Hindlimb muscle (tissue), 1 donor: ENCODE data around the gene RBM12. TPM values are rescaled to one million over a fixed set of nuclear protein-coding genes. Genes with fewer than 3 reads are reported as not detected.
"Not testable (repeated sequence)": the region's sequence is repeated elsewhere in the genome, so short reads cannot be mapped to it uniquely, and the experiment has no call there.

ENCODE experiments used
- DNase-seq: peaks from one replicate; pipeline ENCODE4 v3.0.0-alpha.2; 2013
- polyA plus RNA-seq: library from polyadenylated mRNA; unstranded; fragments of 120-200 nt; gene quantifications from one replicate; pipeline ENCODE4 v1.2.1, GENCODE V29; 2013; ENCODE audit not compliant: insufficient read length

RBM12 gene, protein sequence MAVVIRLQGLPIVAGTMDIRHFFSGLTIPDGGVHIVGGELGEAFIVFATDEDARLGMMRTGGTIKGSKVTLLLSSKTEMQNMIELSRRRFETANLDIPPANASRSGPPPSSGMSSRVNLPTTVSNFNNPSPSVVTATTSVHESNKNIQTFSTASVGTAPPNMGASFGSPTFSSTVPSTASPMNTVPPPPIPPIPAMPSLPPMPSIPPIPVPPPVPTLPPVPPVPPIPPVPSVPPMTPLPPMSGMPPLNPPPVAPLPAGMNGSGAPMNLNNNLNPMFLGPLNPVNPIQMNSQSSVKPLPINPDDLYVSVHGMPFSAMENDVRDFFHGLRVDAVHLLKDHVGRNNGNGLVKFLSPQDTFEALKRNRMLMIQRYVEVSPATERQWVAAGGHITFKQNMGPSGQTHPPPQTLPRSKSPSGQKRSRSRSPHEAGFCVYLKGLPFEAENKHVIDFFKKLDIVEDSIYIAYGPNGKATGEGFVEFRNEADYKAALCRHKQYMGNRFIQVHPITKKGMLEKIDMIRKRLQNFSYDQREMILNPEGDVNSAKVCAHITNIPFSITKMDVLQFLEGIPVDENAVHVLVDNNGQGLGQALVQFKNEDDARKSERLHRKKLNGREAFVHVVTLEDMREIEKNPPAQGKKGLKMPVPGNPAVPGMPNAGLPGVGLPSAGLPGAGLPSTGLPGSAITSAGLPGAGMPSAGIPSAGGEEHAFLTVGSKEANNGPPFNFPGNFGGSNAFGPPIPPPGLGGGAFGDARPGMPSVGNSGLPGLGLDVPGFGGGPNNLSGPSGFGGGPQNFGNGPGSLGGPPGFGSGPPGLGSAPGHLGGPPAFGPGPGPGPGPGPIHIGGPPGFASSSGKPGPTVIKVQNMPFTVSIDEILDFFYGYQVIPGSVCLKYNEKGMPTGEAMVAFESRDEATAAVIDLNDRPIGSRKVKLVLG
- 49.3 TPM for polyA plus RNA-seq

DNA sequence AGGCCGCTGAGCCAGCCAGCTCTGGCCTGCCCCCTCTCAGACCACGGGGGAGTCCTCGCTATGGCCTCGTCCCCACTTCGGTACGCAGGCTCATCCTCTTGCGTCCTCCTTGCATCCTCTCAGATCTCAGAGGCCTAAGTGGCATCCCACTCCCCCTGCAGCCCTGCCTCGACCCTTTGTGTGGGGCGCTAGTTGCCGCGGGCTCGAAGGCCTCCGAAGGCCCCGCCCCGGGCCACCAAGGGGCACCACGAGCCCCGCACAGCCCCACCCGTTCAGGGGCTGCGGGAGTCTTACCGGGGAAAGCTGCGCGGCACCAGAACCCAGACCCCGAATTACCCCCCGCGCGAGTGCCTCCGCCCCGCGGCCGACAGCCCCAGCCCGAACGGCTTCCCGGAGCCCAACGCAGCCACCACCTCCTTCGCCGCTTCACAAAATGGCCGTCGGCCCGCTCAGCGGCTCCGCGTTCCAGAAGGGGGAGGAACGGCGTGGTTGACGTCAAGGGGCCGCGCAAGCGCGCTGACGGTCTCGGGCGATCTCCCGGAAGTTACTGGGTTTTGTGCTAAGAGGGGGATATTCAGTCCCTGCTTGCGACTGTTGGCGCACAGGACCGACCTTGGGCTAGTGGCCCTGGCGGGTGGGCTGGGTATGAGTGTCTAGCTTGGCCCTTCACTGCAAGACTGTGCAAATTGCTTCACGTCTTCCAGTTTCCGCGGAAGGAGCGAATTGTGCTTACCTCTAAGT lies at the start of gene RBM12, which contains the start of gene CPNE1:
Gene RBM12, minus strand, starts transcription at position 435 of the 741 bp plus-strand sequence. CDS start 9,578 bp downstream, outside the sequence.
Gene CPNE1, minus strand, starts transcription at position 435 of the 741 bp plus-strand sequence. CDS start 31,977 bp downstream, outside the sequence.
- peak; percentile 95 for DNase-seq

DNA sequence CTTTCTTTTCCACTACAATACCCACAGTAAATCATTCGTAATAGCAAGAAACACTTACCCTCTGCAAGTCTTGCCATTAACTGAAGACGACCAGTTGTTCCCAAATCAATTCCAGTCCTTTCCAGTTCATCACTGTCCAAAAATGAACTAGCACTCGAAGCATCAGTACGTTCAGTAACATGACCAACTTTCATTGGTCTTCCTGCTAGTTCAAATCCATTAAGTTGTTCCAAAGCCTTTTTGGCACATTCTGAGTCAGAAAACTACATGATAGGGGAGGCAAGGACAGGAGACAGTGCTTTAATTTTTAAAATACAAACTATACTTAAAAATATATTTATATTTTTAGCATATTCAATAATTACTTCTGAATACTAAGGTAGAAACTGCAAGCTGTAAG lies 49.4 kb upstream of the RBM12 start:
- no peak for DNase-seq

DNA sequence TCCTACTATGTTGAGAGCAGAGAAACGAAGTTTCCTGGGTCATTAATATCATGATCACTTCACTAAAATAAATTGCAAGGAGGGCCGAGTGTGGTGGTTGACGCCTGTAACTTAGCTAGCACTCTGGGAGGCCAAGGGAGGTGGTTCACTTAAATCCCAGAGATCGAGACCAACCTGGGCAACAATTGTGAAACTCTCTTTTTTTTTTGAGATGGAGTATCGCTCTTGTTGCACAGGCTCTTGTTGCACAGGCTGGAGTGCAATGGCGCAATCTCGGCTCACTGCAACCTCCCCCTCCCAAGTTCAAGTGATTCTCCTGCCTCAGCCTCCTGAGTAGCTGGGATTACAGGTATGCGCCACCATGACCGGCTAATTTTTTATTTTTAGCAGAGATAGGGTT lies 48.4 kb upstream of the RBM12 start:
- DNase-seq = not testable (repeated sequence)

DNA sequence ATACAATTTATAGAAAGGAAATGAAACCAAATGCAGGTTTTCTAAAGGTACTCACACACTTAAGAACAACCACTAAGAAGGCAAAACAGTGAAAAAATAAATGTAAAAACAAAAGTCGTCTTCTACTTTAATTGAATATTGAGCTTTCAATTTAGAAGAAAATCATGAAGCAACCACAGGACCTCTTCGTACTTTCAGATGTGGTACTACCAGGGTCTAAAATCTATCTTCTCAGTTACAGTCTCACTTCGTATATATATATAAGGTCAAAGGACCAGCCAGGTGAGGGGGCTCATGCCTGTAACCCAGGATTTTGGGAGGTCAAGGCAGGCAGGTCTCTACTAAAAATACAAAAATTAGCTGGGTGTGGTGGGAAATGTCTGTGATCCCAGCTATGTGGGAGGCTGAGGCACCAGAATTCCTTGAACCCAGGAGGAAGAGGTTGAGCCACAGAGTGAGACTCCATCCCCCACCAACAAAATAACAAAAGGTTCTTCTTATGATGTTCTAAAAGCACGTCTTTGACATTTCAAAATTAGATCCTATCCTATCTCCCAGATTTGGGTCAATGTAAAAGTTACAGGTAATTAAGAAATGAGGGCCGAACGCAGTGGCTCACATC lies 47.0 kb upstream of the RBM12 start:
- DNase-seq = no peak

DNA sequence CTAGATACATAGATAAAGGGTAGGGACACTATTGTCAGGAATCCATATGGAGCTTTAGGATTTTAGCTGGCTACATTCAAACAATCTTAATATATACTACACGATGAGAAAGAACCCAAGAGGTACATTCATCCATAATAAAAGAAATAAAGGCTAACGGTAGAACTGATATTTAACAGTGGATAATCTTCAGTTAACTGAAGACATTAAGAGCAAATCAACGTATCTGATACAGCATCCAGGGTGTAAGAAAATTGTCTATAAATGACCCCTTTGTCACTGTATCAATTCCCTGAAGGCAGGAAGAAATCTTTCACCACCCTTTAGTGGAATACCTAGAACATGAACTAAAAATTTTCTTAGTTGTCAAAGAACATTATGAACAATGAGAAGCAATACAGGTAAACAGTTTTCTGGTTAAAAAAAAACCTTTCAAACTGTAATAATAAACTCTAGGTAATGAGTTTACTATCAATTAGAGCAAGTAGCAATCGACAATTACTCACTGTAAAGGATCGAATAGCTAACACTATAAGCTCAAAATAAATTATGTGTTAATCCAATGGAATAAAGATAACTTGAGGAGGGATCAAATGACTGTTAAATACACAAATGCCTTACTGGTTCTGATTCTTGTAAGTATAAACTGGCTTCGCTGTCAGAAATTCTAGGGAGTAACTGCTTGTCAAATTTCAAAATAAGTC lies 46.3 kb upstream of the RBM12 start:
- no peak for DNase-seq

DNA sequence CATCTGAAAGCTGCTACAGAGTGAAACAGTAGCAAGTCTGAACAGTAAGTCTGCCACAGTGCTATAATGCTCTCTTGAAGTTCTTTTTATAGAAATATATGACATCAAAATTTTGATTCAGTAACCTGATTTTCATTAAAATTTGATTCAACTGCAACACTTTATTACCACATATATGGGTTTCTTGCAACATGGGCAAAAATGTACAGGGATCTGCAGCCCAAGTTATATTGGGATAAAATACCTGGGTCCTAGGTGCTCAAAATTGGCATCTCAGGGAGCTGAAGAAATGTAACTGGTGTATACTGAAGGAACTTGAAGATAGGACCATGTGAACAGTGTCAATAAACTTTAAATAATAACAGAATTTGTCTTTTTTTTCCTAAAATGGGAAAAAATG lies 45.3 kb upstream of the RBM12 start:
- DNase-seq = no peak

DNA sequence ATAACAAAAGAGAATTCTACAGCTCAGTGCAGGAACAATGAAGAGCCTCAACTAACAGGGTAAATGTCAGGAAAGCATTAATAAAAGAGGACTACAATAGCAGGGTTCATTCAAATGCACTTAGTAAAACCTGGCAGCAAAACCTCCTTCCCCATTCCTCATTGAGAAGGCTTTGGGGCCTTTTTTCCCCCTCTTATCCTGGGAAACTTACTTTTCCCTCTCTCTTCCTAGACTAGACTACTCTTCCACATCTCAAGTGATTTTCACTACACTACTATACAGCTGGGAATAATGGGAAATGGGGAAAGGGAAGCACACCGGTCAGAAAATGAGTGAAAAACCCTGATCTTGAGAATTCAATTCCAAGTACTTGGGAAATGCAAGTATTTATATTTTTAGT lies 44.6 kb upstream of the RBM12 start:
- no peak for DNase-seq

DNA sequence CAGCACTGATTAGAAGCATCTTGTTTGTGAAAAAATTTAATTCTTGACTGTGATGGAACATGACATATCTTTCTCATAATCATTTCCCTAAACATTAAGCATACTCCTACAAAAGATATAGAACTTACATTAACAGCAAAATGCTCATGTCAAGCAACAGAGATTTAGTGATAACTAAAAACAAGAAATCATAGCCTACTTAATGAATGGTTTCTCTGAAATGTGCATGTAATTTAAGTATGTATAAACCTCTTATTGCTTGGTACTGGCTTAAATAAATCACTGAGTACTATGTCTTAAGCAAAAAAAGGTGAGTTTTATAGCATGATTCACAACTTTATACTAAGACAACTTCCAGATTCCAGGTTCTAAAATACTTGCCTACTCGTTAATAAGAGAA lies 43.8 kb upstream of the RBM12 start:
- DNase-seq = no peak

DNA sequence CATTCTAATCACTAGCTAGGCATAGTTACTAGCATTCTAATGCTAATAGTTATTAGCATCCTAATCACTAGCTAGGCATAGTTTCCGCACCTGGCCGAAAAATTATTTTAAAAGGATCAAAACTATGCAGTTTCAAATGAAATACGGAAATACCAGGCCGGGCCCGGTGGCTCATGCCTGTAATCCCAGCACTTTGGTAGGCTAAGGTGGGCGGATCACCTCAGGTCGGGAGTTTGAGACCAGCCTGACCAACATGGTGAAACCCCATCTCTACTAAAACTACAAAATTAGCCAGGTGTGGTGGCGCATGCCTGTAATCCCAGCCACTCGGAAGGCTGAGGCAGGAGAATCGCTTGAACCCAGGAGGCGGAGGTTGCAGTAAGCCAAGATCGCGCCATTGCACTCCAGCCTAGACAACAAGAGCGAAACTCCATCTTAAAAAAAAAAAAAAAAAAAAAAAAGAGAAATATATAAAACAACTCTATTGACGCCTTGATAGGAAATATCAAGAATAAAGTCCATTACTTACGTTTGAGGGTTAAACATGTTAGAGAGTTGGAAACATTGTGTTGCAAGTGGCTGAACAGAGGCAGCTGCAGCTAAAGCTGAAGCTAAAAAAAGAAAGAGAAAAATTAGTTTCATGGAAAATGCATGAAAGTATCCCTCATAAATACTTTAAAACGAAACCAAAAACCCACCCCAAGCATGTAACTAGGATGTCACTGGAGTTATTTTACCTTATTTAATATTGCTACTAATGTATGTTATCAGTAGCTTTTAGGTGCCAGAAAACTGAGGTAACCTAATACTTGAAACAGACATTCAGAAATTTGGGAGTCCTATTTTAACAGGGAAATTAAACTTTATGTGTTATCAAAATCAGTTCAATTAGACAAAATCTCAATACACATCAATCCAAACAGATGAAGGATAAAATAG lies 42.2 kb upstream of the RBM12 start:
- DNase-seq = not testable (repeated sequence)

DNA sequence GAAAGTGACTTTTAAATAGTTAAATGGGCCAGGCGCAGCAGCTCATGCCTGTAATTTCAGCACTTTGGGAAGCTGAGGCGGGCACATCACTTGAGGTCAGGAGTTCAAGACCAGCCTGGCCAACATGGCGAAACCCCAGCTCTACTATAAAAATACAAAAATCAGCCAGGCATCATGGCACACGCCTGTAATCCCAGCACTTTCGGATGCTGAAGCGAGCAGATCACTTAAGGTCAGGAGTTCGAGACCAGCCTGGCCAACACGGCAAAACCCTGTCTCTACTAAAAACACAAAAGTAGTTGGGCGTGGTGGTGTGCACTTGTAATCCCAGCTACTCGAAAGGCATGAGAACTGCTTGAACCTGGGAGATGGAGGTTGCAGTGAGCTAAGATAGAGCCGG lies 41.2 kb upstream of the RBM12 start:
- not testable (repeated sequence) for DNase-seq

DNA sequence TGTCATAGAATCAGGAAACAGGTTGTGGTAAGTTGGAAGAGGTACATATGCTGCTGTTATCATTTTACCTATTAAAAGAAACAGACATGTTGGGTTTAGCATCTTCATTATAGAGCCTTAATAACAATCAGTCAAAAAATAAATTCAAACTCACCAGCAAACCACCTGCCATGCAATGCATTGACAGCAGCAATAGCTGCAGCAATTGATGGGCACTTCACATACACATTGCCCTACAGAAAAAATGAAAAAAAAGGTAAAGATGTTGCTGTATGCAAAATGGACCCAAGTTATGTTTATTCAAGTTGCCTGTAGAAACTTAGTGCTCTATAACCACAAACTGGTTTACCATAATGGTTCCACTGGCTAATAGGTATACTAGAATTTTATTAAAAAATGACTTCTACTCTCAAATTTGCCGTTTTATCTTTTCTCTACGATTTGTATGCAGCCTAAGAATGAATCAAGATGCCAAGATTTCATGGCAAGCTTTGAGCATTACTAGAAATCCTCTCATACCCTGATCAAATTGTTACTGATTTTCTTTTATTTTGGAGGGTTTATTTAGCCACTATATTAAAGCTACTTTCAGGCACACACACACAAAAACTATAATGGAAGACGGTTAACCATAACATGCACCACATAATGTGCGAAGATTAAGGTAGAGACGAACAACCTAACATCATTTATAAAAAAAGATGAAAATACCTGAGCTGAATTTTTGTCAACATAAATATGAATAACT lies 40.0 kb upstream of the RBM12 start:
- no peak for DNase-seq

DNA sequence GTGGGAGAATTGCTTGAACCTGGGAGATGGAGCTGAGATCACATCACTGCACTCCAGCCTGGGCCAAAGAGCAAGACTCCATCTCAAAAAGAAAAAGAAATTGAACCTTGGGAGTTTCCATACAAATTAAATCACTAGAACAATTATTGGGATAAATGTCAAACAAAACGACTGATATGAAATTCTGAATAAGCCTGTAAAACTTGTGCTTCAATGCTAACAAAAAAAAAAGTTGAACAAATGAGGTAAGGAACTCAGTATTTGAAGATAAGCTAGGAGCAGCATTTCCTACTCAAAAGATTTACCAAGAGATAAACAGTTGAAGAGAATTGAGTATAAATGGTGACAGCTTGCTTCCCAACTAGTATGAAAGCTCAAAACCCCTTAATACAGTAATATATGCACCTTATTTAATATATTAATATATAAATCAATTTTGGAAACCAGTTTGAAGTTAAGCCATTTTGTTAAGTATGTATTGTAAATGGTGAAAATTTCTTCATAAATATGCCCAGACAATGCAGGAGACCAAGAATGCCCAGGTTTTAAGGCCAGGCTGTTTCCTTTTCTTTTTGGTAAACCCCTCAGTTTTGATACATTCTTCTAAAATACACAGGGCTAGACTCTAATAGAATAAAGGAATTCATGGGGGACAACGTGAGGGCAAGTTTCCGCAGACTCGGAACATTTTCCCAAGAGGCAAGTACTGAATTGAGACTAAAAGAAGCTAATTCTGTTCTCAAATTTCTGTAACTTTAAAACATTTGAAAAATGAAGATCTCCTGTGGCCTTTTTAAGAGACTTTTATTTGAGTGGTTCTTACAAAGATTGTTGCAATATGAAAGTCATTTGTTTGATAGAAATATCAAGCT lies 38.4 kb upstream of the RBM12 start:
- no peak for DNase-seq

DNA sequence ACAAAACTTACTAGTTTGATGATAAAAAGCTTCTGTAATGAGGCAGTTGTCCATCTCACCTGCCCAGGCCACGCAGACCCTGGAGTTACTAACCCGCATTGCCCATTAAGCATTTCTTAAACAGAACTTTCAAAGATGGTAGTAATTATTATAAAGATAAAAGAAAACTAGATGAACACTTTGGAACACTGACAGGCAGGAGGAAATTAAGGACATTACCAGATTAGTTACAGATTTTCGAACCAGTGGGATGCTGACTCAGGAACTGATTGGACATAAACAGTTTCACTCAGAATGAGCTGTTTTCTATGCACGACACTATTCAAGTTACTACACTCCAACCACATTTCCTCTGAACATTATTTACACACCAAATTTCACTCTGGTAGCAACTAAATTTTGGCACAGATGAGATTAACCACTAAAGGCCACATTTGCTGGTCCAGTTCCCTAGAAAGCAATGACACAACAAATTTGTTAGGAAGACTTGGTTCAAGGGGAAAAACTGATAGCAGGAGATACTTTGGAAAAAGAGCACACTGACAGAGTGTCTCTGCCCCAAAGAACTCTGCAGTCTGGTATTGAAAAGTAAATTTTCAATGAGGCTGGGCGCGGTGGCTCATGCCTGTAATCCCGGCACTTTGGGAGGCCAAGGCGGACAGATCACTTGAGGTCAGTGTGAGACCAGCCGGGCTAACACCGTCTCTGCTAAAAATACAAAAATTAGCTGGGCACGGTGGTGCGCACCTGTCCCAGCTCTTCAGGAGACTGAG lies 37.5 kb upstream of the RBM12 start:
- DNase-seq = no peak

DNA sequence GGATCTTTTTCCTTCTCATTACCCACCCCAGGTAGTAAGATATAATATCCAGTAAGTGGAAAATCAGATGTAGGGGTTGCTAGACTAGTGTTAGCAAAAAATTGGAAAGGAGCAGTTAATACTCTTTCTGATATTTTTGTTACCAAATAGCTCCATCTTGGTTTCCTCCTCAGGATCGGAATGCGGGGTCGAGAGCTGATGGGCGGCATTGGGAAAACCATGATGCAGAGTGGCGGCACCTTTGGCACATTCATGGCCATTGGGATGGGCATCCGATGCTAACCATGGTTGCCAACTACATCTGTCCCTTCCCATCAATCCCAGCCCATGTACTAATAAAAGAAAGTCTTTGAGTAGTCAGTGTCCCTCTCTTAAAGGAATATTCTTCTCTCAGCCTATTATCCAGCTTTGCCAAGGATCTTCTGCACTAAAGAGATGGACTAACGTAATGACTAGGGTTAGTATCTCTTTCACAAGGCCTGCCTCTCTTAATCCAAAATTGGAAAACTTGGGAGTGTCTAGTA lies 36.0 kb upstream of the RBM12 start:
- DNase-seq = no peak

DNA sequence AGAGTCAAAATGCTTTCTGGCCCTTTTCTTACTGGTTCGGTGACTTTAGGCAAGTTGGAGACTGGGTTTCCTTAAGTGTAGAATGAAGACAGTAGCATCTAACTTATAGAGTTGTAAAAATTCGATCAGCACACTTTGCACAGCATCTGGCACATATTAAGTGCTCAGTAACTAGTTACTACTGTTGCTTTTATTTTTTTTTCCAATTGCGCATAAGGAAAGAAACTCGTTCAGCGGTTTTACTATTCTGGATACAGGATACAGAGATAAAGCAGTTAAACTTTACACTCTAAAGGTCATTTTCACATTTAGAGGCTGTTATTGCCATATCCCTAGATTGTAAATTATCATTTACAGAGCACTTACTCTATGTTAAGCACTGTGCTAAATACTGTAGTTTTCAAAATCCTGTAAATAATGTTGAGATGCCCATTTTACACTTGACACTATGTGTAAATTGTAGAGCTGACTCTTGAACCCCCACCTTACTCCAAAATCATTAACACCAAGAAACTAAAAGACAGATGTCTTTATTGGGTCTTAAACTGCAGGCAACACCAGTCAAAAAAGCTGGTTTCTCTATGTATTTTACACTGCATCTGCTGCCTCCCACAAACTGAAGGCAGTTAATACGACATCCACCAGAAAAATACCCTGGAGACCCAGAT lies 35.4 kb upstream of the RBM12 start:
- DNase-seq = no peak

DNA sequence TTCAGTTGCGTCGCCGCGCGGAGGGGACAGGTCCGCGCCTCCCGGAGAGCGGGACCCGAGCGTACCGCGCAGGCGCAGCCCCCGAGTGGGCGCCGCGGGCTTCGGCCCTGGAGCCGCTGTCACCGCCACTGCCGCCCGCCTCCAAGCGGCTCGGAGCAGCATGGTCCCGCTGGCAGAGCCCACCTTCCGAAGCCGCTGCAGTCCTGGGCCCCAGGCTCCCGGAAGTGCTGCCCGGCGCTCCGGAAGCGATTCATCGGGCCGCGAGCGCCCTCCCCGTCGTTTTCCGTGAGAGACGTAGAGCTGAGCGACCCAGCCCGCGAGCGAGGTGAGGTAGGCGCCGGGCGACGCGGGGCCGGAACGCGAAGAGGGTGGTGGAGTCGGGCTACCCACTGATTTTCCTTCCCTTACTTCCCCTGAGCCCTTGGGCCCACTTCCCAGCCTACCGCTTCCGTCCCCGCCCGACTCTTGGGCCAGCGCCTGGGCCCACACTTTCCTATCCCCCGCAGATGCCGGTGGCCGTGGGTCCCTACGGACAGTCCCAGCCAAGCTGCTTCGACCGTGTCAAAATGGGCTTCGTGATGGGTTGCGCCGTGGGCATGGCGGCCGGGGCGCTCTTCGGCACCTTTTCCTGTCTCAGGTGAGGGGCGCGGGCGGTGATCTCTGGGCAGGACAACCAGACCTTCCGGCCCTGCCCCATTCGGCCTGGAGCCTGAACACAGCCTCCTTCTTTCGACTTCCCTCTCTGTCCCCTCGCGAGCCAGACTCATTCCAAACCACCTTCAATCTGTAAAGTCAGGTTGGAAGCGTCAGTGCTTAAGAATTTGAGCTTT lies 34.6 kb upstream of the RBM12 start, which contains the start of the genes NFS1 and ROMO1:
Gene NFS1, minus strand, starts transcription at position 226 of the 830 bp plus-strand sequence. Its CDS starts 64 bp downstream, at position 162.
Gene ROMO1, plus strand, starts transcription at position 279 of the 830 bp plus-strand sequence. Its CDS starts 228 bp downstream, at position 507.
- peak; percentile 92 for DNase-seq
